ENCODE measurements around the gene TRAPPC3L.

- TF ChIP-seq REST (IDR thresholded peaks at IDR 0.05; ENCODE audit: insufficient read depth in 1 of 2, low read depth in 2 of 2, low read length in 1 of 2) (no peak), CTCF (IDR thresholded peaks at IDR 0.05) (no peak), POLR2AphosphoS5 (IDR thresholded peaks at IDR 0.05; ENCODE audit: low read depth, low read length) (no peak), SIN3A (IDR thresholded peaks at IDR 0.05; ENCODE audit: borderline replicate concordance, insufficient read depth, low read depth, low read length) (no peak)
Measured at GRCh38 chr6:116472706-116473105, 72.8 kb downstream of the TRAPPC3L start.
